ENCODE results near the gene FAM228A. TPM values are rescaled to one million over a fixed set of nuclear protein-coding genes. Genes with fewer than 3 reads are reported as not detected.

Gene FAM228A
- total and polyA plus RNA-seq, 2 donors (not counting 3 experiments of a cell fraction or from before 2014, with no cell fraction given): 0.36 to 1.00 TPM

DNA sequence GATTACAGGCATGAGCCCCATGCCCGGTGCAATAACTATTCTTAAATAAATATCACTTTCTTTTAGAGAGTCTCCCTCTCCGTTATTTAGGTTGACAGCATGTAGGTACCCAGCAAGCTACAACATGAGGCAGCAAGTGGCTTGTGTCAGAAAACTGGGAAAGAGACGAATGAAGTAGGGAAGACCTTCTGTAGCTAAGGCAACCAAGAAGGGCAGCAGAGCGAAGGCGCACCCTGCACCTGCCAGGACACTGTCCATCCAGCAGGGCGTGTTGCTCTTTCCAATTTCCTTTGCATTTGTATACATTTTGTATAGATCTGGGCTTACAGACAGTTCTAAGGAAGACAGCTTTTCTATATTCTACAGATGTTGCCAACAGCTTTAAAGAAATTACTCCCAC, 48.1 kb downstream of the FAM228A start:
- dilution Hi-C loops (cut with MboI; ENCODE audit: extremely low pct_ligation_motif_present, low sequenced_read_pairs) (no loop called here), intact Hi-C loops (cut with micrococcal nuclease) (no loop called here)
- POLR2A ChIA-PET: no interaction called here
- Histone ChIP-seq H3K4me2 (ENCODE audit: insufficient read depth, low read length) (no peak overlapping the region), H3K27ac (ENCODE audit: insufficient read depth, low read depth, low read length) (no peak overlapping the region), H3K4me3 (replicated peaks in 1 of 3; ENCODE audit: insufficient read depth in 1 of 3, low read depth in 1 of 3, low read length in 3 of 3) (no peak overlapping the region), H3K36me3 (ENCODE audit: control insufficient read depth in 2 of 2, extremely low read depth in 1 of 2, insufficient read depth in 2 of 2, low read length in 2 of 2) (peaks cover 0 to 14% of the 10 kb centered on the region in 2 experiments), H3K9me3 (replicated peaks; ENCODE audit: control insufficient read depth, insufficient read depth, low read length) (no peaks in the 10 kb centered on the region), H3K27me3 (ENCODE audit: control insufficient read depth in 2 of 2, insufficient read depth in 2 of 2, low read length in 2 of 2) (no peaks in the 10 kb centered on the region), H2AFZ (ENCODE audit: low read depth, low read length) (no peak overlapping the region), H3K79me2 (ENCODE audit: control insufficient read depth, insufficient read depth, low read length) (no peaks in the 10 kb centered on the region), H3K9ac (replicated peaks; ENCODE audit: extremely low read depth, insufficient read depth, low read length) (no peak overlapping the region), H3K9me1 (replicated peaks; ENCODE audit: control insufficient read depth, extremely low read depth, insufficient read depth, low read length) (no peaks in the 10 kb centered on the region), H4K20me1 (replicated peaks; ENCODE audit: control insufficient read depth, extremely low read depth, insufficient read depth, low read length) (no peaks in the 10 kb centered on the region), H3K4me1 (ENCODE audit: control insufficient read depth, extremely low read depth, insufficient read depth, low read length) (no peaks in the 10 kb centered on the region)
- CTCF ChIA-PET: interaction anchor here (1.5 kb wide), 1 partner anchor 9 kb away, joined by 3 read pairs; no protein-coding TSS in a partner anchor
- TF ChIP-seq EZH2 (IDR thresholded peaks at IDR 0.05; ENCODE audit: borderline replicate concordance, low read depth, low read length, severe bottlenecking): no peak
- TF ChIP-seq, protein P1, sequence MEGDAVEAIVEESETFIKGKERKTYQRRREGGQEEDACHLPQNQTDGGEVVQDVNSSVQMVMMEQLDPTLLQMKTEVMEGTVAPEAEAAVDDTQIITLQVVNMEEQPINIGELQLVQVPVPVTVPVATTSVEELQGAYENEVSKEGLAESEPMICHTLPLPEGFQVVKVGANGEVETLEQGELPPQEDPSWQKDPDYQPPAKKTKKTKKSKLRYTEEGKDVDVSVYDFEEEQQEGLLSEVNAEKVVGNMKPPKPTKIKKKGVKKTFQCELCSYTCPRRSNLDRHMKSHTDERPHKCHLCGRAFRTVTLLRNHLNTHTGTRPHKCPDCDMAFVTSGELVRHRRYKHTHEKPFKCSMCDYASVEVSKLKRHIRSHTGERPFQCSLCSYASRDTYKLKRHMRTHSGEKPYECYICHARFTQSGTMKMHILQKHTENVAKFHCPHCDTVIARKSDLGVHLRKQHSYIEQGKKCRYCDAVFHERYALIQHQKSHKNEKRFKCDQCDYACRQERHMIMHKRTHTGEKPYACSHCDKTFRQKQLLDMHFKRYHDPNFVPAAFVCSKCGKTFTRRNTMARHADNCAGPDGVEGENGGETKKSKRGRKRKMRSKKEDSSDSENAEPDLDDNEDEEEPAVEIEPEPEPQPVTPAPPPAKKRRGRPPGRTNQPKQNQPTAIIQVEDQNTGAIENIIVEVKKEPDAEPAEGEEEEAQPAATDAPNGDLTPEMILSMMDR (IDR thresholded peaks at IDR 0.05; ENCODE audit: extremely low read depth in 1 of 2, insufficient read depth in 1 of 2, low read depth in 1 of 2, low read length in 2 of 2): no peak
- no peak for TF ChIP-seq JUN (IDR thresholded peaks at IDR 0.05; ENCODE audit: borderline replicate concordance, insufficient read depth, insufficient read length, low read depth)
- TF ChIP-seq POLR2A (IDR thresholded peaks at IDR 0.05; ENCODE audit: low read depth, low read length): no peak
- no peak for TF ChIP-seq FOS (IDR thresholded peaks at IDR 0.05; ENCODE audit: borderline replicate concordance, insufficient read depth, low read length)
- TF ChIP-seq POLR2AphosphoS5 (IDR thresholded peaks at IDR 0.05; ENCODE audit: insufficient read depth, low read depth, low read length): no peak
- TF ChIP-seq, protein P2, sequence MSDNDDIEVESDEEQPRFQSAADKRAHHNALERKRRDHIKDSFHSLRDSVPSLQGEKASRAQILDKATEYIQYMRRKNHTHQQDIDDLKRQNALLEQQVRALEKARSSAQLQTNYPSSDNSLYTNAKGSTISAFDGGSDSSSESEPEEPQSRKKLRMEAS (IDR thresholded peaks at IDR 0.05; ENCODE audit: insufficient read depth, insufficient read length): no peak
- no peak for TF ChIP-seq MYC (IDR thresholded peaks at IDR 0.05; ENCODE audit: low read depth, low read length)
- TF ChIP-seq GATA2 (IDR thresholded peaks at IDR 0.05; ENCODE audit: insufficient read depth, insufficient read length, low read depth, low read length): no peak
- no TSS peak for BruUV-seq (replicated peaks)
- FAIRE-seq (no peak), DNase-seq (ENCODE audit: low read depth, low spot score) (no peak)
